Body of pancreas (tissue), 4 donors: Measurements from ENCODE around the gene NWD2. TPM values are rescaled to one million over a fixed set of nuclear protein-coding genes. Genes with fewer than 3 reads are reported as not detected.
A peak's percentile ranks its signal among the peaks of the same experiment; 100 is the strongest.

Experiments
- ATAC-seq: fragments of 150-250 bp; one replicate; pipeline ENCODE4 v1.9.1; 2016
- DNase-seq, 4 donors: peaks; one replicate each; pipeline ENCODE4 v3.0.0-alpha.2; 2019
- H3K27ac ChIP-seq, 4 donors: fragments of 200-600 bp; sonication (generic); 1 replicate in 3 of 4; 2 replicates in 1 of 4; pipeline versions ENCODE4 v1.5.1 to v1.6.1; 2016 to 2019; ENCODE audit warnings: mild to moderate bottlenecking in 1 of 4, mixed read lengths in 1 of 4, moderate library complexity in 1 of 4
- H3K27me3 ChIP-seq, 2 donors: fragments of 200-600 bp; sonication (generic); one replicate each; pipeline ENCODE4 v1.6.0; 2016; ENCODE audit warnings: mild to moderate bottlenecking in 1 of 2
- H3K36me3 ChIP-seq, 2 donors: fragments of 200-600 bp; sonication (generic); replicated peaks in 1 of 2; 2 replicates each; pipeline ENCODE4 v1.5.1; 2016; ENCODE audit warnings: low read depth in 2 of 2; ENCODE audit not compliant: insufficient read depth in 1 of 2
- H3K4me1 ChIP-seq: fragments of 200-600 bp; sonication (generic); one replicate; pipeline ENCODE4 v1.6.0; 2016
- H3K4me3 ChIP-seq, 2 donors: fragments of 200-600 bp; sonication (generic); 1 replicate in 1 of 2; 2 replicates in 1 of 2; pipeline ENCODE4 v1.5.1; 2016 to 2019
- H3K9me3 ChIP-seq, 3 donors: fragments of 200-600 bp; sonication (generic); 1 replicate in 2 of 3; 2 replicates in 1 of 3; pipeline ENCODE4 v1.5.1; 2016
- POLR2A ChIP-seq, 3 donors: fragments of 450-650 bp; IDR thresholded peaks; one replicate each; pipeline ENCODE4 v1.6.1; 2016; ENCODE audit warnings: antibody characterized with exemption in 3 of 3, mild to moderate bottlenecking in 2 of 3
- WGBS, 2 donors: methylation state at CpG; one replicate each; pipeline ENCODE4 v1.1.5; 2017; 5-methylcytosine and 5-hydroxymethylcytosine counted together
- intact Hi-C: fragments of 100-400 bp; cut with DNase I; formaldehyde crosslinking; loops from one replicate; pipeline ENCODE4 v1.15.1; 2023
- total RNA-seq, 2 donors: library from RNA; depleted of rRNA; stranded (reverse); fragments of >200 nt; gene quantifications; one replicate each; pipeline ENCODE4 v1.1.0, GENCODE V29; 2016
- TF ChIP-seq, protein P1 (sequence below), 7 experiments: fragments of 450-650 bp in 4 of 7; fragments of 200-600 bp in 3 of 7; sonication (generic) in 3 of 7; IDR thresholded peaks; one replicate each; pipeline ENCODE4 v1.5.1; 2016 to 2019; ENCODE audit warnings: antibody characterized with exemption in 7 of 7

NWD2 gene
- total RNA-seq, 2 donors from 2014 or later, result 0.26 to 4.0 TPM

DNA sequence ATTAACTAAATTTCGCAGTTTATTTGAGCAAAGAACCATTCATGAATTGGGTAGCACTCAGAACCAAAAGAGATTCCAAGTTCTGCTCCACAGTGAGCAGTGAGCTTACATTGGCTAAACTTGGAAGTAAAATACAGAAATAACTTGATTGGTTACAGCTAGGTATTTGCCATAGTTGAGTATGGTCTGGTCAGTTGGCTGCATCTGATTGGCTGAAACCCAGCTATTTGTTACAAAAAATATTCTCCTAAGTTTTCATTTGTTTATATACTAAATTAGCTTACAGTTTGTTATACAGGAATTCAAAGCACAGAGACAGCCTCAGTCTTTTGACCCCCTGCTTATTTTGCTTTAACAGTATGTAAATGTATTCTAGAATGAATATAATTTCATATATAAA is 226.6 kb downstream of the NWD2 start:
- Histone ChIP-seq H3K9me3 (no peaks in the 10 kb centered on the region), H3K27me3 (no peaks in the 10 kb centered on the region), H3K27ac (peak overlapping the region in 3 of 4 donors; percentile 45 to 76 (median 53)), H3K36me3 (no peaks in the 10 kb centered on the region), H3K4me3 (no peak overlapping the region), H3K4me1 (peaks cover 79% of the 10 kb centered on the region)
- TF ChIP-seq POLR2A (IDR thresholded peaks at IDR 0.05), result no peak
- TF ChIP-seq, protein P1, sequence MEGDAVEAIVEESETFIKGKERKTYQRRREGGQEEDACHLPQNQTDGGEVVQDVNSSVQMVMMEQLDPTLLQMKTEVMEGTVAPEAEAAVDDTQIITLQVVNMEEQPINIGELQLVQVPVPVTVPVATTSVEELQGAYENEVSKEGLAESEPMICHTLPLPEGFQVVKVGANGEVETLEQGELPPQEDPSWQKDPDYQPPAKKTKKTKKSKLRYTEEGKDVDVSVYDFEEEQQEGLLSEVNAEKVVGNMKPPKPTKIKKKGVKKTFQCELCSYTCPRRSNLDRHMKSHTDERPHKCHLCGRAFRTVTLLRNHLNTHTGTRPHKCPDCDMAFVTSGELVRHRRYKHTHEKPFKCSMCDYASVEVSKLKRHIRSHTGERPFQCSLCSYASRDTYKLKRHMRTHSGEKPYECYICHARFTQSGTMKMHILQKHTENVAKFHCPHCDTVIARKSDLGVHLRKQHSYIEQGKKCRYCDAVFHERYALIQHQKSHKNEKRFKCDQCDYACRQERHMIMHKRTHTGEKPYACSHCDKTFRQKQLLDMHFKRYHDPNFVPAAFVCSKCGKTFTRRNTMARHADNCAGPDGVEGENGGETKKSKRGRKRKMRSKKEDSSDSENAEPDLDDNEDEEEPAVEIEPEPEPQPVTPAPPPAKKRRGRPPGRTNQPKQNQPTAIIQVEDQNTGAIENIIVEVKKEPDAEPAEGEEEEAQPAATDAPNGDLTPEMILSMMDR (IDR thresholded peaks at IDR 0.05), result no peak
- intact Hi-C loops, result no loop called here
- no peak for ATAC-seq
- DNase-seq, result no peak
- 39 to 47% methylated on average over 1 of the region's 1 CpG for WGBS, 2 donors

- WGBS, 2 donors, result 18 to 32% methylated on average over 5 of the region's 5 CpGs
- Histone ChIP-seq H3K36me3 (no peaks in the 10 kb centered on the region), H3K4me1 (peaks cover 81% of the 10 kb centered on the region), H3K27me3 (no peaks in the 10 kb centered on the region), H3K9me3 (no peaks in the 10 kb centered on the region), H3K27ac (peak overlapping the region in 3 of 4 donors; percentile 53 to 76 (median 76)), H3K4me3 (no peak overlapping the region)
- DNase-seq (peak; percentile 45 to 66 (median 56)), ATAC-seq (peak; percentile 91)
- intact Hi-C loops, result no loop called here
- TF ChIP-seq POLR2A (IDR thresholded peaks at IDR 0.05), result peak in 2 of 3 donors; percentile 18 to 35
- TF ChIP-seq, protein P1 (IDR thresholded peaks at IDR 0.05), result no peak
These were observed 227.4 kb downstream of the NWD2 start for GRCh38 chr4:37471971-37472370.

GRCh38 chr4:37473807-37474206 is 229.3 kb downstream of the NWD2 start:
- TF ChIP-seq POLR2A (IDR thresholded peaks at IDR 0.05), result no peak
- TF ChIP-seq, protein P1 (IDR thresholded peaks at IDR 0.05), result no peak
- H3K9me3 ChIP-seq, result no peaks in the 10 kb centered on the region
- 89 to 93% methylated on average over 2 of the region's 2 CpGs for WGBS, 2 donors
- no peak for ATAC-seq
- H3K36me3 ChIP-seq, result no peaks in the 10 kb centered on the region
- H3K4me1 ChIP-seq, result peaks cover 82% of the 10 kb centered on the region
- intact Hi-C loops, result no loop called here
- no peak for DNase-seq
- H3K27ac ChIP-seq, result peak overlapping the region; percentile 16 to 56 (median 31)
- H3K27me3 ChIP-seq, result no peaks in the 10 kb centered on the region
- no peak overlapping the region for H3K4me3 ChIP-seq

DNA sequence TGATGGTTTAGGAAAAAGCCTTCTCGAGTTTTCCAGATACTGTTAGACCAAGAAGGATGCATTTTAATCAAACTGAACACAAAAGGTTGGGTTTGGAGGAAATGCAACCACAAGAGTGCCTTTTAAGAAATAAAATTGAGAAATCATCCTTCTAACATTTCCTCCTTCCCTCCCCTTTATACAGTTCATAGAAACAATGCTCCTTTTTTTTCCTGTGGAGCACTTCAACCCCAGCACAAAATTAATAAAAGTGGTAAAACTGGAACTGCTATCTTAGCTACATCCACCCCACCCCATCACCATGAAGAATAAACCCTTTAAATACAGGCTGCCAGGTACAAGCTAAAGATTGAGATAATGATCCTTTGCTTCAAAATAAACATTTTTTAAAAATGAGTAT is 230.5 kb downstream of the NWD2 start:
- Histone ChIP-seq H3K4me1 (peaks cover 82% of the 10 kb centered on the region), H3K36me3 (no peaks in the 10 kb centered on the region), H3K27ac (peak overlapping the region in 1 of 4 donors; percentile 56), H3K27me3 (no peaks in the 10 kb centered on the region), H3K9me3 (no peaks in the 10 kb centered on the region), H3K4me3 (no peak overlapping the region)
- intact Hi-C loops, result no loop called here
- ATAC-seq (no peak), DNase-seq (no peak)
- WGBS, 2 donors, result 10 to 16% methylated on average over 1 of the region's 1 CpG
- TF ChIP-seq, protein P1 (IDR thresholded peaks at IDR 0.05), result no peak
- no peak for TF ChIP-seq POLR2A (IDR thresholded peaks at IDR 0.05)

GRCh38 chr4:37475776-37476175 is 231.2 kb downstream of the NWD2 start:
- no peak for ATAC-seq
- peaks cover 81% of the 10 kb centered on the region for H3K4me1 ChIP-seq
- no peak for TF ChIP-seq POLR2A (IDR thresholded peaks at IDR 0.05)
- TF ChIP-seq, protein P1 (IDR thresholded peaks at IDR 0.05), result no peak
- 33 to 35% methylated on average over 1 of the region's 1 CpG for WGBS, 2 donors
- H3K36me3 ChIP-seq, result no peaks in the 10 kb centered on the region
- DNase-seq, result no peak
- no peak overlapping the region for H3K4me3 ChIP-seq
- intact Hi-C loops, result no loop called here
- H3K9me3 ChIP-seq, result no peaks in the 10 kb centered on the region
- no peaks in the 10 kb centered on the region for H3K27me3 ChIP-seq
- peak overlapping the region in 1 of 4 donors; percentile 56 for H3K27ac ChIP-seq
